Esophagus squamous epithelium (tissue), 5 donors: ENCODE data around the gene EXO5. TPM values are rescaled to one million over a fixed set of nuclear protein-coding genes. Genes with fewer than 3 reads are reported as not detected.

Experiments
- DNase-seq: peaks from one replicate; lab custom pipeline; 2025; lab: John Stamatoyannopoulos, UW
- H3K27ac ChIP-seq, 4 donors: fragments of 200-600 bp; sonication (generic); one replicate each; pipeline ENCODE4 v1.5.1; 2016 to 2019; ENCODE audit warnings: mild to moderate bottlenecking in 1 of 4
- H3K27me3 ChIP-seq, 4 donors: fragments of 200-600 bp; sonication (generic); 1 replicate in 3 of 4; 2 replicates in 1 of 4; pipeline versions ENCODE4 v1.5.1 to v1.6.0; 2017 to 2021; ENCODE audit warnings: antibody characterized with exemption in 1 of 4
- H3K36me3 ChIP-seq, 3 donors: fragments of 200-600 bp; sonication (generic); one replicate each; pipeline ENCODE4 v1.5.1; 2016 to 2019
- H3K4me1 ChIP-seq, 3 donors: fragments of 200-600 bp; sonication (generic); one replicate each; pipeline ENCODE4 v1.5.1; 2017 to 2019
- H3K4me3 ChIP-seq, 4 donors: fragments of 200-600 bp; sonication (generic); 1 replicate in 3 of 4; 2 replicates in 1 of 4; pipeline ENCODE4 v1.5.1; 2016 to 2019; ENCODE audit warnings: mild to moderate bottlenecking in 2 of 4, moderate library complexity in 1 of 4
- H3K9me3 ChIP-seq, 3 donors: fragments of 200-600 bp; sonication (generic); one replicate each; pipeline ENCODE4 v1.5.1; 2016 to 2019
- CTCF ChIP-seq, 6 experiments: fragments of 450-650 bp in 4 of 6; fragments of 200-600 bp in 2 of 6; sonication (generic) in 2 of 6; IDR thresholded peaks; one replicate each; pipeline ENCODE4 v1.5.1; 2016 to 2019; ENCODE audit warnings: antibody characterized with exemption in 6 of 6, mild to moderate bottlenecking in 4 of 6, moderate library complexity in 4 of 6
- POLR2A ChIP-seq, 4 donors: fragments of 450-650 bp; IDR thresholded peaks; one replicate each; pipeline ENCODE4 v1.6.1; 2017; ENCODE audit warnings: antibody characterized with exemption in 4 of 4, mild to moderate bottlenecking in 4 of 4, moderate library complexity in 3 of 4
- WGBS, 2 donors: methylation state at CpG; one replicate each; pipeline ENCODE4 v1.1.5; 2018; 5-methylcytosine and 5-hydroxymethylcytosine counted together
- intact Hi-C: fragments of 100-400 bp; cut with DNase I; formaldehyde crosslinking; loops from one replicate; pipeline ENCODE4 v1.15.0; 2022
- small RNA-seq, 4 donors: library from RNA; depleted of rRNA; stranded (forward); fragments of <200 nt; gene quantifications; one replicate each; pipeline ENCODE3, GENCODE V24; 2016
- total RNA-seq, 4 donors: library from RNA; depleted of rRNA; stranded (reverse); fragments of >200 nt; gene quantifications; one replicate each; pipeline ENCODE4 v1.1.0, GENCODE V29; 2016
- donor health status: DM: yes; HTN: yes; CAD: no.

The EXO5 gene
- total RNA-seq, 4 donors from 2014 or later, result 4.9 to 7.1 (median 5.7) TPM

- no peaks in the 10 kb centered on the region for H3K4me1 ChIP-seq
- WGBS, 2 donors, result 69 to 87% methylated on average over 3 of the region's 3 CpGs
- H3K36me3 ChIP-seq, result no peaks in the 10 kb centered on the region
- TF ChIP-seq POLR2A (IDR thresholded peaks at IDR 0.05), result no peak
- no peak for TF ChIP-seq CTCF (IDR thresholded peaks at IDR 0.05)
- H3K9me3 ChIP-seq, result no peaks in the 10 kb centered on the region
- H3K27me3 ChIP-seq, result no peaks in the 10 kb centered on the region
- no peak overlapping the region for H3K4me3 ChIP-seq
- intact Hi-C loops, result no loop called here
- DNase-seq, result no peak
- no peak overlapping the region for H3K27ac ChIP-seq
Measured at GRCh38 chr1:40564506-40564905, 55.9 kb downstream of the EXO5 start.

GRCh38 chr1:40564913-40565312, 56.3 kb downstream of the EXO5 start:
- TF ChIP-seq POLR2A (IDR thresholded peaks at IDR 0.05) (no peak), CTCF (IDR thresholded peaks at IDR 0.05) (no peak)

More at GRCh38 chr1:40564913-40565312, 56.3 kb downstream of the EXO5 start:
- H3K9me3 ChIP-seq, result no peaks in the 10 kb centered on the region
- no peak overlapping the region for H3K4me3 ChIP-seq
- no peaks in the 10 kb centered on the region for H3K4me1 ChIP-seq
- intact Hi-C loops, result no loop called here
- H3K27ac ChIP-seq, result no peak overlapping the region
- WGBS, 2 donors, result 78 to 86% methylated on average over 3 of the region's 3 CpGs
- H3K36me3 ChIP-seq, result no peaks in the 10 kb centered on the region
- DNase-seq, result no peak
- H3K27me3 ChIP-seq, result no peaks in the 10 kb centered on the region

Small RNA genes lying within 50 kb of the gene (small RNA-seq; reads per million reads assigned to genes)
- 0 reads per million in 4 donors for gene AL356379.1

Other genes starting within 250 kb of the EXO5 start
- 1 to 10 TPM in 2 of 4 donors, under 1 TPM in 1, not detected in 1; 0.26 to 4.0 (median 2.1) TPM for gene COL9A2, start 191.5 kb upstream of the EXO5 start, total RNA-seq
- gene SMAP2, start 135.0 kb upstream of the EXO5 start, total RNA-seq, result 10 to 100 TPM; 15.1 to 34.9 (median 23.8) TPM
- 1 to 10 TPM in 1 of 4 donors, under 1 TPM in 3; 0.57 to 1.6 (median 0.70) TPM for gene ZFP69B, start 58.3 kb upstream of the EXO5 start, total RNA-seq
- gene ZFP69, start 31.5 kb upstream of the EXO5 start, total RNA-seq, result 1 to 10 TPM; 2.6 to 3.7 (median 3.6) TPM
- 1 to 10 TPM in 3 of 4 donors, under 1 TPM in 1; 0.27 to 3.1 (median 1.6) TPM for gene ZNF684, start 22.9 kb downstream of the EXO5 start, total RNA-seq
- gene RIMS3, start 156.9 kb downstream of the EXO5 start, total RNA-seq, result 1 to 10 TPM; 1.0 to 2.5 (median 1.5) TPM
- 10 to 100 TPM; 39.9 to 43.3 (median 41.8) TPM for gene NFYC, start 182.9 kb downstream of the EXO5 start, total RNA-seq